GM13977 (cell line): ENCODE data around the gene TRIM26.
A peak's percentile ranks its signal among the peaks of the same experiment; 100 is the strongest.
"Not testable (repeated sequence)": the region's sequence is repeated elsewhere in the genome, so short reads cannot be mapped to it uniquely, and the experiment has no call there.

Source experiments
- DNase-seq: peaks from one replicate; pipeline ENCODE4 v3.0.0; 2012; ENCODE audit warnings: low spot score
- CTCF ChIP-seq: IDR thresholded peaks from 2 replicates; pipeline ENCODE4 v1.5.1; 2012; ENCODE audit warnings: mild to moderate bottlenecking, control low read depth; ENCODE audit not compliant: insufficient read depth; ENCODE audit errors: extremely low read depth, missing control alignments
- in situ Hi-C: fragments of 300-500 bp; cut with MboI; formaldehyde crosslinking; loops from one replicate; pipeline ENCODE4 v1.12.0; 2022; ENCODE audit warnings: low sequenced_read_pairs, low pct_unique_long_range_greater_than_20kb, mixed read lengths, inconsistent platforms; ENCODE audit not compliant: unreplicated experiment

Gene TRIM26

GRCh38 chr6:30238178-30238795, 25.1 kb upstream of the TRIM26 start:
- TF ChIP-seq CTCF = peak; percentile 33
- in situ Hi-C loops = no loop called here
- no peak for DNase-seq

DNA sequence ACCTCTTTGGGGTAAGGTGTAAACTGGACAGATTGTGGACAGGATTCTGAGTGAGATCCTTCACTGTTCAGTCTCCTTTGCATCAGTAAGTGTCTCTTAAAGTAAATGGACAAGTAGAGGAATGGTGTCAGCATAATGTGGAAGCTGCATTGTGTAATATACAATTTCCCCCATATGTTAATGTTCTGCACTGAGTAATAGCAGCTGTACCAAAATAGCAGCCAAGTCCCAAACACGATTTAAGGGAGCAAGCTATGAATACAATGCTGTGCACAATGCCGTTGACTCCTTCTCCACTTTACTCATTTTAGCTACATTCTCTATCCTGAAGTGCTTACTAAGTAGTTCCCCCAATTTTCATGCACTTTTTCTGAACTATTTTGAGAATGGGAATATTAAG, 21.1 kb upstream of the TRIM26 start:
- TF ChIP-seq CTCF = no peak
- in situ Hi-C loops = no loop called here
- no peak for DNase-seq

DNA sequence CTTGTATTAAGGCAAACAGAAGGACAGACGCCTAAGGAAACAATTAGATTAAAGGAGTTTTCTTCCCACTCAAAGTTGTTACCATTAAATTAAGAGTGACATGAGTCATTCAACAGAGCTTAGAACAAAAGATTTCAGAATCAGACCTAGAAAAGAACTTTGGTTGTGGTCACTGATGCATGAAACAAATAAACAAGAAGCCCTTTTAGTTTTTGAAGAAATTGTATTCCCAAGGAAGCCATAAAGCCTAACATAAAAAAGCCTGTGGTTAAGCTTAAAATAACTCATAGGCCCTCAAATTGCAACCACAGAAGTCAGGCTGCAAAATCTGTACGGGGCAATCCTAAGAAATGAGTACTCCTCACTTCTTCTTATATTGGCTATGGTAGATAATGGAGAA, 17.9 kb upstream of the TRIM26 start:
- in situ Hi-C loops = no loop called here
- no peak for TF ChIP-seq CTCF
- no peak for DNase-seq

GRCh38 chr6:30227763-30228487, 14.7 kb upstream of the TRIM26 start:
- peak; percentile 66 for DNase-seq
- TF ChIP-seq CTCF = no peak
- in situ Hi-C loops = no loop called here

GRCh38 chr6:30227242-30227722, 14.1 kb upstream of the TRIM26 start:
- TF ChIP-seq CTCF = no peak
- in situ Hi-C loops = no loop called here
- no peak for DNase-seq

DNA sequence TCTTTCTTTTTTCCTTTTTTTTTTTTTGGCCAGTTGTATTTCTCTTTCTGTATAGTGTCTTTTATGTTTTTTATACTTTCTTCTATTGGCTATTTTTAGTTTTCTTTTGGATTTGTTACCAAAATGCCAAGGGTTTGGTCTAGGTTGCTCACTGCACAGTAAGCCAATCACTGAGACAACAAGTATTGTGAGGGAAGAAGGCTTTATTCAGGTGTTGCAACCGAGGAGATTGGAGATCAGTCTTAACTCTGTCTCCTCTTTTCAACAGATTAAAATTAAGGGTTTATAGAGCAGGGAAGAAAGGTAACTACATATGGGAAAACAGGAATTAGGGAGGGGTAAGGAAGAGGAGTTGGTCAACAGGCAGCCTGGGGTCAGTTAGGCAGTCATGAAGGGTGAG, 10.1 kb upstream of the TRIM26 start:
- DNase-seq = no peak
- no peak for TF ChIP-seq CTCF
- in situ Hi-C loops = no loop called here

- in situ Hi-C loops, DNase-seq: not testable (repeated sequence)
Measured at GRCh38 chr6:30221956-30222355, 8.8 kb upstream of the TRIM26 start.

GRCh38 chr6:30221395-30221794, 8.2 kb upstream of the TRIM26 start:
- in situ Hi-C loops, DNase-seq: not testable (repeated sequence)
